OCI-LY3 (cell line): Measurements from ENCODE around the gene TSACC.
"Not testable (repeated sequence)": the region's sequence is repeated elsewhere in the genome, so short reads cannot be mapped to it uniquely, and the experiment has no call there.

Experiments
- H2AFZ ChIP-seq: fragments of 200-600, 300-600 bp; shearing (Covaris generic); 2 replicates; pipeline ENCODE4 v1.6.0; 2014; ENCODE audit warnings: antibody characterized with exemption, low read depth, low read length
- H3K27ac ChIP-seq: fragments of 200-600, 300-600 bp; sonication (generic); 2 replicates; pipeline ENCODE4 v1.5.1; 2014; ENCODE audit warnings: mild to moderate bottlenecking, low read length, moderate library complexity, mixed read lengths
- H3K27me3 ChIP-seq: fragments of 200-600, 300-600 bp; sonication (generic); 2 replicates; pipeline ENCODE4 v1.6.1; 2014; ENCODE audit warnings: low read depth, low read length, mixed read lengths
- H3K36me3 ChIP-seq: fragments of 200-600, 300-600 bp; sonication (generic); replicated peaks from 2 replicates; pipeline ENCODE3; 2014; ENCODE audit warnings: low read depth, low read length, mixed read lengths
- H3K4me1 ChIP-seq: fragments of 300-600, 200-600 bp; sonication (generic); 2 replicates; pipeline ENCODE4 v1.6.1; 2014; ENCODE audit warnings: low read length, mixed read lengths
- H3K4me2 ChIP-seq: fragments of 200-600, 300-600 bp; sonication (generic); 2 replicates; pipeline ENCODE4 v1.6.1; 2014; ENCODE audit warnings: low read length, mixed read lengths
- H3K4me3 ChIP-seq: fragments of 300-600, 200-600 bp; sonication (generic); 2 replicates; pipeline ENCODE4 v1.5.1; 2014; ENCODE audit warnings: antibody characterized with exemption, mild to moderate bottlenecking, low read length, moderate library complexity
- H3K79me2 ChIP-seq: fragments of 300-600, 200-600 bp; shearing (Covaris generic); 2 replicates; pipeline ENCODE4 v1.6.1; 2014; ENCODE audit warnings: mild to moderate bottlenecking, low read length, mixed read lengths
- H3K9ac ChIP-seq: fragments of 300-600, 200-600 bp; shearing (Covaris generic); 2 replicates; pipeline ENCODE4 v1.6.0; 2014; ENCODE audit warnings: mild to moderate bottlenecking, low read length, moderate library complexity
- H3K9me3 ChIP-seq: fragments of 200-600, 300-600 bp; shearing (Covaris generic); 2 replicates; pipeline ENCODE4 v1.6.1; 2014; ENCODE audit warnings: low read length, mixed read lengths; ENCODE audit not compliant: insufficient read depth
- H4K20me1 ChIP-seq: fragments of 200-600, 300-600 bp; sonication (generic); 2 replicates; pipeline ENCODE4 v1.6.1; 2016; ENCODE audit warnings: low read length, mixed read lengths; ENCODE audit not compliant: insufficient read depth
- EZH2phosphoT487 ChIP-seq: fragments of 200-600 bp; shearing (Covaris generic); IDR thresholded peaks from 2 replicates; pipeline ENCODE4 v1.6.1; 2018; ENCODE audit warnings: antibody characterized with exemption, mixed run types, low read depth
- TF ChIP-seq, protein P1 (sequence below): fragments of 200-600, 300-600 bp; sonication (generic); IDR thresholded peaks from 2 replicates; pipeline ENCODE4 v1.5.1; 2014; ENCODE audit warnings: antibody characterized with exemption, low read length, low read depth

Gene TSACC

DNA sequence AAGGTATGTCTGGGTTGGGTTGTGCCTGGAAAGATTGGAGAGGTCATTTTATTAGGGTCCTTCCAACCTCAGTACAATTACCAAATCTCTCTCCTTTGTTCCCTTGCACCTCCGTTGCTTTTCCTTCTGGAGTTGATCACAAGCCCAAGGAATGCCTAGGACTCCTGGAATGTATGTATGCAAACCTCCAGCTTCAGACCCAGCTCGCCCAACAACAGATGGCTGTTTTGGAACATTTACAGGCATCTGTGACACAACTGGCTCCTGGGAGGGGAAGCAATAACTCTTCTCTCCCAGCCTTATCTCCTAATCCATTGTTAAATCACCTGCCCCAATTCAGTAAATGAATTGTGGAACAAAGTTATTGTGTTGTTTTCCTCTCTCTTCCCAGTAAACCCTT is 8.3 kb downstream of the TSACC start:
- no peak overlapping the region for H3K4me3 ChIP-seq
- no peaks in the 10 kb centered on the region for H3K4me1 ChIP-seq
- H3K9ac ChIP-seq = no peak overlapping the region

DNA sequence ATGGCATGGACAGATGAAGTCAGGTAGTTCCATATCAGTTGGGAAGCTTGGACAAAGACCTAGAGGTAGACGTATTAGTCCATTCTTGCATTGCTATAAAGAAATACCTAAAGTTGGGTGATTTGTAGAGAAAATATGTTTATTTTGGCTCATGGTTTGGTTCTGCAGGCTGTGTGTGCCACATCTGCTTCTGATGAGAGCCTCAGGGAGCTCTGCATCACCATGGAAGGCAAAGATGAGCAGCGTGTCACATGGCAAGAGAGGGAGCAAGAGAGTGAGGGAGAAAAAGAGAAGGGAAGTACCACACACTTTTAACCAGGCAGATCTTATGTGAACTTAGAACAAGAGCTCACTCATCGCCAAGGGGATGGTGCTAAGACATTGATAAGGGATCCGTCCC is 9.0 kb downstream of the TSACC start:
- H3K9ac ChIP-seq = no peak overlapping the region
- TF ChIP-seq, protein P1, sequence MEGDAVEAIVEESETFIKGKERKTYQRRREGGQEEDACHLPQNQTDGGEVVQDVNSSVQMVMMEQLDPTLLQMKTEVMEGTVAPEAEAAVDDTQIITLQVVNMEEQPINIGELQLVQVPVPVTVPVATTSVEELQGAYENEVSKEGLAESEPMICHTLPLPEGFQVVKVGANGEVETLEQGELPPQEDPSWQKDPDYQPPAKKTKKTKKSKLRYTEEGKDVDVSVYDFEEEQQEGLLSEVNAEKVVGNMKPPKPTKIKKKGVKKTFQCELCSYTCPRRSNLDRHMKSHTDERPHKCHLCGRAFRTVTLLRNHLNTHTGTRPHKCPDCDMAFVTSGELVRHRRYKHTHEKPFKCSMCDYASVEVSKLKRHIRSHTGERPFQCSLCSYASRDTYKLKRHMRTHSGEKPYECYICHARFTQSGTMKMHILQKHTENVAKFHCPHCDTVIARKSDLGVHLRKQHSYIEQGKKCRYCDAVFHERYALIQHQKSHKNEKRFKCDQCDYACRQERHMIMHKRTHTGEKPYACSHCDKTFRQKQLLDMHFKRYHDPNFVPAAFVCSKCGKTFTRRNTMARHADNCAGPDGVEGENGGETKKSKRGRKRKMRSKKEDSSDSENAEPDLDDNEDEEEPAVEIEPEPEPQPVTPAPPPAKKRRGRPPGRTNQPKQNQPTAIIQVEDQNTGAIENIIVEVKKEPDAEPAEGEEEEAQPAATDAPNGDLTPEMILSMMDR = no peak
- TF ChIP-seq EZH2phosphoT487 = no peak
- H3K4me2 ChIP-seq = no peak overlapping the region
- H3K4me1 ChIP-seq = no peaks in the 10 kb centered on the region
- no peaks in the 10 kb centered on the region for H3K79me2 ChIP-seq
- no peak overlapping the region for H3K27ac ChIP-seq
- no peak overlapping the region for H2AFZ ChIP-seq
- peaks cover 18% of the 10 kb centered on the region; the same call in 1 of the 2 replicates for H3K27me3 ChIP-seq
- H3K9me3 ChIP-seq = no peaks in the 10 kb centered on the region
- no peak overlapping the region for H3K4me3 ChIP-seq
- no peaks in the 10 kb centered on the region for H3K36me3 ChIP-seq
- H4K20me1 ChIP-seq = no peaks in the 10 kb centered on the region

More for the DNA sequence above, 8.3 kb downstream of the TSACC start:
- no peaks in the 10 kb centered on the region for H3K36me3 ChIP-seq
- no peak overlapping the region for H3K4me2 ChIP-seq
- H3K79me2 ChIP-seq = no peaks in the 10 kb centered on the region
- H3K27ac ChIP-seq = no peak overlapping the region
- H2AFZ ChIP-seq = no peak overlapping the region
- TF ChIP-seq, protein P1 = no peak
- TF ChIP-seq EZH2phosphoT487 = no peak
- H3K27me3 ChIP-seq = peaks cover 18% of the 10 kb centered on the region; the same call in 1 of the 2 replicates
- no peaks in the 10 kb centered on the region for H4K20me1 ChIP-seq
- H3K9me3 ChIP-seq = no peaks in the 10 kb centered on the region

DNA sequence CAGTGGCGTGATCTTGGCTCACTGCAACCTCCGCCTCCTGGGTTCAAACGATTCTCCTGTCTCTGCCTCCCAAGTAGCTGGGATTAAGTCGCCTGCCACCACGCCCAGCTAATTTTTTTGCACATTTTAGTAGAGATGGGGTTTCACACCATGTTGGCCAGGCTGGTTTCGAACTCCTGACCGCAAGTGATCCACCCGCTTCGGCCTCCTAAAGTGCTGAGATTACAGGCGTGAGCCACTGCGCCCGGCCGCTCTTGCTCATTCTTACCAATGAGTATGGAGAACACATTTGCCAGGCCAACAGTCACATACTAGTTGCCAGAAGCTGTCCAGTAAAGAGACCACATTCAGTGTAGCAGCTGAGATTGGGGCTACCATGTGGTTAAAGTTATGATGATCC is 14.2 kb downstream of the TSACC start:
- not testable (repeated sequence) for H3K4me1 ChIP-seq, H3K9ac ChIP-seq, H3K9me3 ChIP-seq, H3K4me2 ChIP-seq, H3K36me3 ChIP-seq, H2AFZ ChIP-seq, H3K79me2 ChIP-seq, H4K20me1 ChIP-seq, H3K4me3 ChIP-seq, H3K27ac ChIP-seq
- H3K27me3 ChIP-seq = peaks cover 24% of the 10 kb centered on the region

DNA sequence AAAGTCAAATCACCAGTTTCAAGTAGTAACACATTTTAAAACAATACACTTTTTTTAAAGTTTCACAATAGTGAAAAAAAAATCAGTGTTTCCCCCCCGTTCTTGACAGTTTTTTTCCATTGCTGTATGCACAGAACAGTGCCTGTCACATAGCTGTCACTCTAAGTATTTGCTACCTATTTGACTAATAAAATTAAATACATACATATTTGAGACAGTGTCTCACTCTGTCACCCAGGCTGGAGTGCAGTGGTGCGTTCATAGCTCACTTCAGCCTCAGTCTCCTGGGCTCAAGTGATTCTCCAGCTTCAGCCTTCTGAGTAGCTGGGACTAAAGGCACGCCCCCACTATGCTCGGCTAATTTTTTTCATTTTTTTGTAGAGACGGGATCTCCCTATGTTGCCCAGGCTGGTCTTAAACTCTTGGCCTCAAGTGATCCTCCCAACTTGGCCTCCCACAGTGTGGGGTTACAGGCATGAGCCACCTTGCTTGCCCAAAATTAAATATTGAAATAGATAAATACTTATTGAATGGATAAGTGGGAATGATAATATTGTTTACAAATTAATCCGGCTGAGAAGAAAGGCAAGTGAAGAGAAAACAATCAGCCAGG is 18.0 kb downstream of the TSACC start:
- peaks cover 3% of the 10 kb centered on the region; the same call in 1 of the 2 replicates for H3K4me1 ChIP-seq
- H3K9ac ChIP-seq = 0 out of 2 replicates have a peak overlapping the region, but pooled peaks have one; percentile 1
- peak overlapping the region; percentile 80 for H3K4me2 ChIP-seq
- H3K79me2 ChIP-seq = no peaks in the 10 kb centered on the region
- no peak overlapping the region for H3K27ac ChIP-seq
- H3K36me3 ChIP-seq = no peaks in the 10 kb centered on the region
- H3K27me3 ChIP-seq = peaks cover 37% of the 10 kb centered on the region
- peak overlapping the region; percentile 70 for H3K4me3 ChIP-seq
- no peaks in the 10 kb centered on the region for H3K9me3 ChIP-seq
- TF ChIP-seq, protein P1 = no peak
- TF ChIP-seq EZH2phosphoT487 = no peak
- no peaks in the 10 kb centered on the region for H4K20me1 ChIP-seq
- peak overlapping the region; percentile 28 for H2AFZ ChIP-seq
